GM06990 (cell line): ENCODE data around the gene BCL2L15.

ENCODE experiments used
- DNase-seq: peaks from one replicate; pipeline ENCODE4 v3.0.0-alpha.2; 2011; ENCODE audit not compliant: insufficient read length; ENCODE audit errors: extremely low read depth
- H3K27me3 ChIP-seq: replicated peaks from 2 replicates; pipeline ENCODE4 v1.6.0; 2011; ENCODE audit warnings: low read length; ENCODE audit not compliant: control insufficient read depth, insufficient read depth
- H3K36me3 ChIP-seq: 2 replicates; pipeline ENCODE4 v1.5.1; 2011; ENCODE audit warnings: low read length; ENCODE audit not compliant: control insufficient read depth, insufficient read depth
- H3K4me3 ChIP-seq: replicated peaks from 2 replicates; pipeline ENCODE4 v1.5.1; 2011; ENCODE audit warnings: low read depth, mild to moderate bottlenecking, control low read depth, low read length
- CTCF ChIP-seq: IDR thresholded peaks from 2 replicates; pipeline ENCODE4 v1.5.1; 2011; ENCODE audit warnings: low read length, control low read depth, mild to moderate bottlenecking, inconsistent platforms; ENCODE audit not compliant: insufficient read depth, poor library complexity, severe bottlenecking

Gene BCL2L15

GRCh38 chr1:113850127-113850796, 37.1 kb downstream of the BCL2L15 start:
- peaks cover 4% of the 10 kb centered on the region for H3K36me3 ChIP-seq
- H3K4me3 ChIP-seq = no peak overlapping the region
- DNase-seq = no peak
- no peaks in the 10 kb centered on the region for H3K27me3 ChIP-seq
- no peak for TF ChIP-seq CTCF

GRCh38 chr1:113849072-113849471, 38.3 kb downstream of the BCL2L15 start:
- TF ChIP-seq CTCF = no peak
- H3K36me3 ChIP-seq = no peaks in the 10 kb centered on the region; the same call in none of the 2 replicates
- H3K4me3 ChIP-seq = no peak overlapping the region
- no peaks in the 10 kb centered on the region for H3K27me3 ChIP-seq
- DNase-seq = no peak

- TF ChIP-seq CTCF = no peak
- Histone ChIP-seq H3K36me3 (no peaks in the 10 kb centered on the region; the same call in 1 of the 2 replicates), H3K27me3 (no peaks in the 10 kb centered on the region), H3K4me3 (no peak overlapping the region)
- no peak for DNase-seq
Measured at GRCh38 chr1:113846391-113847035, 40.9 kb downstream of the BCL2L15 start.

- TF ChIP-seq CTCF = no peak
- H3K36me3 ChIP-seq = peaks cover 5% of the 10 kb centered on the region
- no peak for DNase-seq
- H3K4me3 ChIP-seq = no peak overlapping the region
- H3K27me3 ChIP-seq = no peaks in the 10 kb centered on the region
Measured at GRCh38 chr1:113836534-113836933, 50.8 kb downstream of the BCL2L15 start.

GRCh38 chr1:113835686-113836290, 51.6 kb downstream of the BCL2L15 start:
- TF ChIP-seq CTCF = peak; percentile 17
- Histone ChIP-seq H3K36me3 (peaks cover 4% of the 10 kb centered on the region), H3K27me3 (no peaks in the 10 kb centered on the region), H3K4me3 (no peak overlapping the region)
- DNase-seq = no peak
